ENCODE measurements around the gene RCAN1. TPM values are rescaled to one million over a fixed set of nuclear protein-coding genes. Genes with fewer than 3 reads are reported as not detected.

Gene RCAN1
- total and polyA plus RNA-seq, 9 of the 15 experiments (the other 6 are each of a cell fraction or from before 2014, with no cell fraction given): 4.4 to 16.5 (median 12.3) TPM

GRCh38 chr21:34614628-34615486 lies at the start of gene RCAN1 (continued):
- TF ChIP-seq PATZ1 (CRISPR knock-in tag; IDR thresholded peaks at IDR 0.05; ENCODE audit: borderline replicate concordance) (no peak), TRIM25 (IDR thresholded peaks at IDR 0.05; ENCODE audit: borderline replicate concordance) (no peak), FOXJ2 (tag; IDR thresholded peaks at IDR 0.05) (no peak), CREB3 (tag; conservative IDR thresholded peaks at IDR 0.05; ENCODE audit: low read depth) (peak; percentile 80), KDM5B (IDR thresholded peaks at IDR 0.05; ENCODE audit: insufficient replicate concordance, low read depth, low read length) (peak; percentile 46), DACH1 (IDR thresholded peaks at IDR 0.05; ENCODE audit: partially characterized antibody) (peak; percentile 70), SIN3A (IDR thresholded peaks at IDR 0.05; ENCODE audit: borderline replicate concordance in 2 of 2, control insufficient read depth in 1 of 2, low read depth in 2 of 2, low read length in 2 of 2) (peak in 1 of 2 experiments; percentile 95; a peak in 2 of 4 replicates), STAT6 (CRISPR knock-in tag; IDR thresholded peaks at IDR 0.05) (no peak), ZNF584 (CRISPR knock-in tag; IDR thresholded peaks at IDR 0.05; ENCODE audit: low read depth) (peak; percentile 37; the same call in 1 of the 2 replicates), CBFB (CRISPR knock-in tag; IDR thresholded peaks at IDR 0.05) (no peak), KHSRP (IDR thresholded peaks at IDR 0.05) (no peak), THAP12 (CRISPR knock-in tag; IDR thresholded peaks at IDR 0.05) (no peak), ZNF395 (CRISPR knock-in tag; IDR thresholded peaks at IDR 0.05) (peak; percentile 96)
